ENCODE data around the gene SLC47A1.
A peak's percentile ranks its signal among the peaks of the same experiment; 100 is the strongest.

The SLC47A1 gene

DNA sequence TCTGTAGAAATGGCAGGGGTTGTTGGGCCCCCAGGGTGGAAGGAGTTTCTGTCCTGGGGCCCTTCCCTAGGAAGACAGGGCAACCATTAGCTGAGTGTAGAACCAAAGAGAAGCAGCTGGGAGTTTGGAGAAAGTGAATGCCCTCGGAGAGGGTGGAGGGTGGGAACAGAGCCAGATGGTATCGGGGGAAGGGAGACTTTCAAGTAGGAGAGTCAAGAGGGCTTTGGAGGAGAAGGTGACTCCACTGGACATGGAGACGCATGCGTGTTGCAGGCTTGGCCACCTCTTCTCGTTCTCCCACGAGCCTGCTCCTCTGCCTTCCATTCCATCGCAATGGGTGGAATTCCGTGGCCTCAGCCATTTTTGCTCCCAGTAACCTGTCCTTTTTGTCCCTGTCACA lies 19.4 kb downstream of the SLC47A1 start:
- Histone ChIP-seq H3K9ac (no peak overlapping the region), H2AFZ (no peak overlapping the region), H3K79me2 (no peaks in the 10 kb centered on the region), H3K27ac (no peak overlapping the region), H3K4me1 (peaks cover 16% of the 10 kb centered on the region), H3K36me3 (ENCODE audit: control insufficient read depth, insufficient read depth, low read length) (no peaks in the 10 kb centered on the region), H3K4me2 (ENCODE audit: low read length) (no peak overlapping the region), H3K9me3 (ENCODE audit: control insufficient read depth, low read length) (no peaks in the 10 kb centered on the region), H3K4me3 (ENCODE audit: low read depth, low read length) (no peak overlapping the region), H3K27me3 (ENCODE audit: control insufficient read depth, insufficient read depth, low read length) (no peaks in the 10 kb centered on the region)
- no peak for TF ChIP-seq CTCF (IDR thresholded peaks at IDR 0.05)

- no peaks in the 10 kb centered on the region for H3K36me3 ChIP-seq (ENCODE audit: control insufficient read depth, insufficient read depth, low read length)
- peak overlapping the region; percentile 19 for H3K4me2 ChIP-seq (ENCODE audit: low read length)
- TF ChIP-seq CTCF (IDR thresholded peaks at IDR 0.05) = no peak
- peak overlapping the region; percentile 18 for H2AFZ ChIP-seq
- H3K79me2 ChIP-seq = no peaks in the 10 kb centered on the region
- H3K9ac ChIP-seq = no peak overlapping the region
- no peak overlapping the region for H3K4me3 ChIP-seq (ENCODE audit: low read depth, low read length)
- H3K27ac ChIP-seq = peak overlapping the region; percentile 54
- no peaks in the 10 kb centered on the region for H3K9me3 ChIP-seq (ENCODE audit: control insufficient read depth, low read length)
- no peaks in the 10 kb centered on the region for H3K27me3 ChIP-seq (ENCODE audit: control insufficient read depth, insufficient read depth, low read length)
- peaks cover 16% of the 10 kb centered on the region for H3K4me1 ChIP-seq
These were observed 20.7 kb downstream of the SLC47A1 start for GRCh38 chr17:19554393-19554792.

DNA sequence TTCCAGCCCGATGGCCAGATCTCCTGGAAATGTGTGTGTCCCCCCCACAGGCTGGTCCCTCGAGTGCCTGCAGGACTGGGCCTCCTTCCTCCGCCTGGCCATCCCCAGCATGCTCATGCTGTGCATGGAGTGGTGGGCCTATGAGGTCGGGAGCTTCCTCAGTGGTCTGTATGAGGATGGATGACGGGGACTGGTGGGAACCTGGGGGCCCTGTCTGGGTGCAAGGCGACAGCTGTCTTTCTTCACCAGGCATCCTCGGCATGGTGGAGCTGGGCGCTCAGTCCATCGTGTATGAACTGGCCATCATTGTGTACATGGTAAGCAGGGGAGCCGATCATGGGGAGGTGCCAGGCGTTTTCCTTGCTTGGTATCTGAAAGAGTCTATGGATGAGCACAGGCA lies 22.1 kb downstream of the SLC47A1 start:
- no peak overlapping the region for H3K27ac ChIP-seq
- no peaks in the 10 kb centered on the region for H3K79me2 ChIP-seq
- peak overlapping the region; percentile 18 for H2AFZ ChIP-seq
- H3K36me3 ChIP-seq (ENCODE audit: control insufficient read depth, insufficient read depth, low read length) = no peaks in the 10 kb centered on the region
- H3K4me3 ChIP-seq (ENCODE audit: low read depth, low read length) = no peak overlapping the region
- no peaks in the 10 kb centered on the region for H3K27me3 ChIP-seq (ENCODE audit: control insufficient read depth, insufficient read depth, low read length)
- no peak for TF ChIP-seq CTCF (IDR thresholded peaks at IDR 0.05)
- no peaks in the 10 kb centered on the region for H3K9me3 ChIP-seq (ENCODE audit: control insufficient read depth, low read length)
- H3K4me1 ChIP-seq = peaks cover 16% of the 10 kb centered on the region
- no peak overlapping the region for H3K9ac ChIP-seq
- no peak overlapping the region for H3K4me2 ChIP-seq (ENCODE audit: low read length)

GRCh38 chr17:19558946-19559345 lies 25.3 kb downstream of the SLC47A1 start:
- Histone ChIP-seq H3K4me3 (ENCODE audit: low read depth, low read length) (no peak overlapping the region), H3K9ac (no peak overlapping the region), H2AFZ (no peak overlapping the region), H3K27ac (no peak overlapping the region), H3K79me2 (no peaks in the 10 kb centered on the region), H3K4me1 (peaks cover 16% of the 10 kb centered on the region), H3K9me3 (ENCODE audit: control insufficient read depth, low read length) (no peaks in the 10 kb centered on the region), H3K36me3 (ENCODE audit: control insufficient read depth, insufficient read depth, low read length) (no peaks in the 10 kb centered on the region), H3K27me3 (ENCODE audit: control insufficient read depth, insufficient read depth, low read length) (no peaks in the 10 kb centered on the region), H3K4me2 (ENCODE audit: low read length) (no peak overlapping the region)
- no peak for TF ChIP-seq CTCF (IDR thresholded peaks at IDR 0.05)

DNA sequence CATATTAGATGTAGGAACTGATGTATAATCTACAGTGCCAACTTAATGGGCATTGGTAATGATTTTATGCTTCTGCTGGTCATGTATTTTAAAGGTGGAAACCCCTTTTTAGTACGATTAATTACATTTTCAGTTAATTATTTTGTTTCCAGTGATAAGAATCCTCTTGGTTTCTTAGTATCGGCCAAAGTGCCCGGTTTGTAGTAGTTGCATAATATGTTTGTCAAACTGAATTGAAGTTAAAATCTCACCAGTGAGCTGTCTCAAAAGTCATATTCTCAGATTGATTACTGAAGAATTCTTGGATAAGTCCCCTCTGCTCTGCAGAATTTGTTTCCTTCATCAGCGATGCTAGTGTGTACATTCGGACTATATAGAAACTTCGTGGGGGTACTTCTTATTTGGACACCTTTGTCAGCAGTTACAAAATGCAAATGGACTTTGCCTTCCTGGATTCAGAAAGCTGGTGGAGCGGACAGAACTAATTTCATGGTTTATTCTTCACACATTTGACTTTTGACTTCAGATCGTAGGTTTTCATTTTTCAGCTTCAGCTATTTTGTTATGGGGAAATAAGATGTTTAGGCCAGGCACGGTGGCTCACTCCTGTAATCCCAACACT lies 28.2 kb downstream of the SLC47A1 start:
- H3K4me2 ChIP-seq (ENCODE audit: low read length) = no peak overlapping the region
- no peak overlapping the region for H2AFZ ChIP-seq
- no peak overlapping the region for H3K9ac ChIP-seq
- no peak overlapping the region for H3K4me3 ChIP-seq (ENCODE audit: low read depth, low read length)
- H3K79me2 ChIP-seq = no peaks in the 10 kb centered on the region
- no peaks in the 10 kb centered on the region for H3K36me3 ChIP-seq (ENCODE audit: control insufficient read depth, insufficient read depth, low read length)
- no peak overlapping the region for H3K27ac ChIP-seq
- H3K9me3 ChIP-seq (ENCODE audit: control insufficient read depth, low read length) = no peaks in the 10 kb centered on the region
- H3K4me1 ChIP-seq = no peaks in the 10 kb centered on the region
- H3K27me3 ChIP-seq (ENCODE audit: control insufficient read depth, insufficient read depth, low read length) = no peaks in the 10 kb centered on the region
- TF ChIP-seq CTCF (IDR thresholded peaks at IDR 0.05) = no peak

All from parathyroid adenoma (tissue), 2 donors.